GM23338 (cell line): ENCODE measurements around the gene DOCK1.

Experiments used
- CREB1 ChIP-seq: fragments of 250-450 bp; sonication (Bioruptor Pico); IDR thresholded peaks from 2 replicates; pipeline ENCODE4 v1.5.0; 2020; ENCODE audit warnings: low read depth, mild to moderate bottlenecking, moderate library complexity
- CTCF ChIP-seq, 2 experiments: fragments of 200-600 bp in 1 of 2; sonication (generic) in 1 of 2; conservative IDR thresholded peaks; 2 replicates each; pipeline versions ENCODE4 v1.5.1 to v1.6.1; 2016 to 2017; ENCODE audit warnings: antibody characterized with exemption in 2 of 2, low read depth in 2 of 2, mild to moderate bottlenecking in 2 of 2, moderate library complexity in 1 of 2
- EZH2 ChIP-seq: fragments of 200-600 bp; sonication (generic); IDR thresholded peaks from one replicate; pipeline ENCODE4 v1.8.0; 2017; ENCODE audit warnings: antibody characterized with exemption, mild to moderate bottlenecking, low read depth; ENCODE audit not compliant: unreplicated experiment
- EZH2phosphoT487 ChIP-seq: fragments of 200-600 bp; sonication (generic); IDR thresholded peaks from one replicate; pipeline ENCODE4 v1.8.1; 2018; ENCODE audit warnings: antibody characterized with exemption; ENCODE audit not compliant: unreplicated experiment
- POLR2AphosphoS5 ChIP-seq: IDR thresholded peaks from 2 replicates; pipeline ENCODE4 v1.6.1; 2016; ENCODE audit warnings: antibody characterized with exemption, low read depth
- REST ChIP-seq: IDR thresholded peaks from one replicate; pipeline ENCODE4 v1.6.1; 2018; ENCODE audit warnings: antibody characterized with exemption; ENCODE audit not compliant: unreplicated experiment
- ZNF114 ChIP-seq: fragments of 250-450 bp; sonication (Bioruptor Pico); IDR thresholded peaks from 2 replicates; pipeline ENCODE4 v1.5.0; 2020; ENCODE audit warnings: mild to moderate bottlenecking, moderate library complexity

- TF ChIP-seq CTCF (conservative IDR thresholded peaks at IDR 0.05; ENCODE audit: low read depth in 2 of 2), result no peak
- no peak for TF ChIP-seq REST
- TF ChIP-seq POLR2AphosphoS5, result no peak
- TF ChIP-seq EZH2phosphoT487, result no peak
- no peak for TF ChIP-seq EZH2
- no peak for TF ChIP-seq CREB1 (CRISPR knock-in tag)
- no peak for TF ChIP-seq ZNF114 (CRISPR knock-in tag)
Observed at GRCh38 chr10:126953886-126954285, 48.7 kb downstream of the DOCK1 start.
